ENCODE data around the gene LMX1B.

GRCh38 chr9:126720661-126721563 lies 107.2 kb downstream of the LMX1B start:
- no peak for TF ChIP-seq CTCF (IDR thresholded peaks at IDR 0.05)
- TF ChIP-seq POLR2A (IDR thresholded peaks at IDR 0.05): no peak
